Ishikawa (cell line): Measurements from ENCODE around the gene MAGI1.

Experiments
- CEBPB ChIP-seq: IDR thresholded peaks from 2 replicates; pipeline ENCODE4 v1.6.1; 2012
- EP300 ChIP-seq: IDR thresholded peaks from 2 replicates; pipeline ENCODE4 v1.6.1; 2012; ENCODE audit warnings: borderline replicate concordance
- TF ChIP-seq, protein P1 (sequence below): IDR thresholded peaks from 2 replicates; pipeline ENCODE4 v1.6.1; 2012; ENCODE audit warnings: low read depth, mild to moderate bottlenecking

DNA sequence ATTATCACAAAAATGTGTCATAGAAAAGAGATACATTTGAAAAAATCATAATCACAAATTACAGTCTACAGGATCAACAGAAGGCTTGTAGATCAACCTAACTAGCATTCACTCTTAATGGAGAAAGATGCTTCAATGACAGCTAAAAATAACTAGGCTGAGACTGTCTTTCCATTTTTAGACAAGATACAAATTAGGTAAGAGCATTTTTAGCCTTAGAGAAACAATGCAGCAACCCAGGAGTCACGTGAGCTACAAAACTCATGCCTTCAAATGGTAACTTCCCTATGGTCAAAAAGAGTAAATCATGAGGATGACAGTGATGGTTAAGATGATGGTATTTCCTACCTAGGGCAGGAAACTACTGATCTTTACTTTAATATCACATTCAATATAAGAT, 415.4 kb downstream of the MAGI1 start:
- TF ChIP-seq EP300 (no peak), CEBPB (no peak)
- TF ChIP-seq, protein P1, sequence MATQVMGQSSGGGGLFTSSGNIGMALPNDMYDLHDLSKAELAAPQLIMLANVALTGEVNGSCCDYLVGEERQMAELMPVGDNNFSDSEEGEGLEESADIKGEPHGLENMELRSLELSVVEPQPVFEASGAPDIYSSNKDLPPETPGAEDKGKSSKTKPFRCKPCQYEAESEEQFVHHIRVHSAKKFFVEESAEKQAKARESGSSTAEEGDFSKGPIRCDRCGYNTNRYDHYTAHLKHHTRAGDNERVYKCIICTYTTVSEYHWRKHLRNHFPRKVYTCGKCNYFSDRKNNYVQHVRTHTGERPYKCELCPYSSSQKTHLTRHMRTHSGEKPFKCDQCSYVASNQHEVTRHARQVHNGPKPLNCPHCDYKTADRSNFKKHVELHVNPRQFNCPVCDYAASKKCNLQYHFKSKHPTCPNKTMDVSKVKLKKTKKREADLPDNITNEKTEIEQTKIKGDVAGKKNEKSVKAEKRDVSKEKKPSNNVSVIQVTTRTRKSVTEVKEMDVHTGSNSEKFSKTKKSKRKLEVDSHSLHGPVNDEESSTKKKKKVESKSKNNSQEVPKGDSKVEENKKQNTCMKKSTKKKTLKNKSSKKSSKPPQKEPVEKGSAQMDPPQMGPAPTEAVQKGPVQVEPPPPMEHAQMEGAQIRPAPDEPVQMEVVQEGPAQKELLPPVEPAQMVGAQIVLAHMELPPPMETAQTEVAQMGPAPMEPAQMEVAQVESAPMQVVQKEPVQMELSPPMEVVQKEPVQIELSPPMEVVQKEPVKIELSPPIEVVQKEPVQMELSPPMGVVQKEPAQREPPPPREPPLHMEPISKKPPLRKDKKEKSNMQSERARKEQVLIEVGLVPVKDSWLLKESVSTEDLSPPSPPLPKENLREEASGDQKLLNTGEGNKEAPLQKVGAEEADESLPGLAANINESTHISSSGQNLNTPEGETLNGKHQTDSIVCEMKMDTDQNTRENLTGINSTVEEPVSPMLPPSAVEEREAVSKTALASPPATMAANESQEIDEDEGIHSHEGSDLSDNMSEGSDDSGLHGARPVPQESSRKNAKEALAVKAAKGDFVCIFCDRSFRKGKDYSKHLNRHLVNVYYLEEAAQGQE, result no peak
